Panc1 (cell line): Measurements from ENCODE around the gene GABRG3. TPM values are rescaled to one million over a fixed set of nuclear protein-coding genes. Genes with fewer than 3 reads are reported as not detected.

ENCODE experiments used
- ATAC-seq: fragments of 200-7000 bp; cut with Tn5 transposase; 2 replicates; pipeline ENCODE4 v1.9.1; 2020; ENCODE audit warnings: mild to moderate bottlenecking, moderate library complexity
- BruUV-seq: library from RNA; stranded (reverse); fragments of 400-500 nt; replicated peaks from 2 replicates; lab custom pipeline; 2021; lab: Mats Ljungman, UMichigan
- CTCF ChIA-PET: fragments of 300-600 bp; sonication (Branson Sonifier 250); formaldehyde crosslinking; loops from one replicate; lab custom pipeline; 2022; ENCODE audit warnings: antibody characterized with exemption; lab: Charles Lee
- POLR2A ChIA-PET: fragments of 300-600 bp; sonication (Branson Sonifier 250); formaldehyde crosslinking; loops from one replicate; lab custom pipeline; 2022; ENCODE audit warnings: antibody characterized with exemption; lab: Charles Lee
- DNase-seq: peaks from one replicate; pipeline ENCODE4 v3.0.0-alpha.2; 2010; ENCODE audit warnings: low read depth, low spot score
- H3K27ac ChIP-seq: 2 replicates; pipeline ENCODE4 v1.5.1; 2011; ENCODE audit warnings: mild to moderate bottlenecking, low read length, inconsistent platforms
- H3K27me3 ChIP-seq: fragments of 200-500 bp; sonication (Bioruptor generic); 2 replicates; pipeline ENCODE4 v1.6.0; 2014; ENCODE audit warnings: low read length, inconsistent platforms; ENCODE audit not compliant: control insufficient read depth, insufficient read depth
- H3K36me3 ChIP-seq: fragments of 200-500 bp; sonication (Bioruptor generic); 2 replicates; pipeline ENCODE4 v1.5.1; 2014; ENCODE audit warnings: inconsistent platforms, mild to moderate bottlenecking, low read length, moderate library complexity; ENCODE audit not compliant: control insufficient read depth, insufficient read depth
- H3K4me1 ChIP-seq: 2 replicates; pipeline ENCODE4 v1.5.1; 2011; ENCODE audit warnings: inconsistent platforms, mild to moderate bottlenecking, low read length, moderate library complexity; ENCODE audit not compliant: control insufficient read depth, insufficient read depth
- H3K4me3 ChIP-seq, 2 experiments: 2 replicates each; pipeline ENCODE4 v1.5.1; 2011 to 2012; ENCODE audit warnings: low read depth in 2 of 2, low read length in 2 of 2, mild to moderate bottlenecking in 2 of 2, inconsistent platforms in 1 of 2, moderate library complexity in 1 of 2
- H3K9me3 ChIP-seq: fragments of 200-500 bp; sonication (Bioruptor generic); 2 replicates; pipeline ENCODE4 v1.5.1; 2014; ENCODE audit warnings: low read depth, mild to moderate bottlenecking, inconsistent platforms, low read length, moderate library complexity; ENCODE audit not compliant: control insufficient read depth, insufficient read depth
- POLR2AphosphoS5 ChIP-seq: IDR thresholded peaks from 2 replicates; pipeline ENCODE4 v1.6.1; 2012; ENCODE audit warnings: mild to moderate bottlenecking, low read depth, low read length, moderate library complexity
- SIN3A ChIP-seq: IDR thresholded peaks from 2 replicates; pipeline ENCODE4 v1.6.1; 2012; ENCODE audit warnings: low read depth, mild to moderate bottlenecking, low read length, moderate library complexity, borderline replicate concordance; ENCODE audit not compliant: insufficient read depth
- TCF7L2 ChIP-seq: IDR thresholded peaks from 2 replicates; pipeline ENCODE4 v1.6.1; 2011; ENCODE audit warnings: mild to moderate bottlenecking, low read depth, low read length, inconsistent platforms
- in situ Hi-C: cut with HindIII; loops from 2 replicates; pipeline ENCODE4 v1.10.0; 2016; ENCODE audit warnings: low sequenced_read_pairs, low pct_unique_long_range_greater_than_20kb
- intact Hi-C: fragments of 100-400 bp; cut with micrococcal nuclease; formaldehyde crosslinking; loops from one replicate; pipeline ENCODE4 v1.10.0; 2022; ENCODE audit not compliant: unreplicated experiment
- total RNA-seq: library from RNA; stranded (reverse); gene quantifications from one replicate; pipeline ENCODE4 v1.2.1, GENCODE V29; 2021; ENCODE audit not compliant: unreplicated experiment
- TF ChIP-seq, protein P1 (sequence below), 2 experiments: IDR thresholded peaks; 2 replicates each; pipeline ENCODE4 v1.6.1; 2011 to 2012; ENCODE audit warnings: low read depth in 2 of 2, control low read depth in 1 of 2, low read length in 1 of 2, mild to moderate bottlenecking in 1 of 2, moderate library complexity in 1 of 2; ENCODE audit not compliant: insufficient read depth in 1 of 2
- TF ChIP-seq, protein P2 (sequence below): fragments of 450-650 bp; IDR thresholded peaks from 2 replicates; pipeline ENCODE4 v1.5.1; 2017; ENCODE audit warnings: mild to moderate bottlenecking

The GABRG3 gene
- total RNA-seq, 1 experiment from 2014 or later: not detected

DNA sequence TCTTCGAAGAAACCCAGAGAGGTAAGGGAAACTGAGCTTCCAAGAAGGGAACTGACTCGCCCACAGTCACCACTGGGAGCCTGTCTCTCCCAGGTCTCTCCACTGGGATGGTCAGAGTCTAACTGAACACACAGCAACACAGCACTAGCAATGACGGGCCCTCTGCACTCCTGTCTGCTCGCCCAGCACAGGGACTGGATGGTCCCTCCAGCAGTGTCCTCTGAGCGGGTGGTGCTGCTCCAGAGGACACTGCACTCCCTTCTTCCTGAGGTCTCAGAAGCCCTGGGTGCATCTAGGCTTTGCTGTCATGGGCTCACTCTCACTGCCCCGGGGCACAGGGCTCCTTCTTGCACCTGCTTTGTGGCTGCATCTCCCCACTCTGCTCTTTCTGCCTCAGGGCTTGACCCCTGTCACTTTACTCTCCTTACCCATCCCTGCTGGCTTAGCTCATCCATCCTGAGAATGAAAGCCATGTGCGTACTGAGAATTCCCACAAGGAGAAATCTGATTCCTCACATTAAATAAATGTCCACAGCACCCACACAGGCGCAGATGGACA lies 356.6 kb downstream of the GABRG3 start:
- BruUV-seq: no TSS peak
- Histone ChIP-seq H3K9me3 (no peaks in the 10 kb centered on the region), H3K4me1 (no peaks in the 10 kb centered on the region), H3K4me3 (no peak overlapping the region), H3K27ac (no peak overlapping the region), H3K36me3 (no peaks in the 10 kb centered on the region), H3K27me3 (no peaks in the 10 kb centered on the region)
- ChIA-PET CTCF (no interaction called here), POLR2A (no interaction called here)
- intact Hi-C loops: no loop called here
- ATAC-seq: no peak
- DNase-seq: no peak
- in situ Hi-C loops: no loop called here
- TF ChIP-seq POLR2AphosphoS5 (no peak), TCF7L2 (no peak), SIN3A (no peak)
- TF ChIP-seq, protein P1, sequence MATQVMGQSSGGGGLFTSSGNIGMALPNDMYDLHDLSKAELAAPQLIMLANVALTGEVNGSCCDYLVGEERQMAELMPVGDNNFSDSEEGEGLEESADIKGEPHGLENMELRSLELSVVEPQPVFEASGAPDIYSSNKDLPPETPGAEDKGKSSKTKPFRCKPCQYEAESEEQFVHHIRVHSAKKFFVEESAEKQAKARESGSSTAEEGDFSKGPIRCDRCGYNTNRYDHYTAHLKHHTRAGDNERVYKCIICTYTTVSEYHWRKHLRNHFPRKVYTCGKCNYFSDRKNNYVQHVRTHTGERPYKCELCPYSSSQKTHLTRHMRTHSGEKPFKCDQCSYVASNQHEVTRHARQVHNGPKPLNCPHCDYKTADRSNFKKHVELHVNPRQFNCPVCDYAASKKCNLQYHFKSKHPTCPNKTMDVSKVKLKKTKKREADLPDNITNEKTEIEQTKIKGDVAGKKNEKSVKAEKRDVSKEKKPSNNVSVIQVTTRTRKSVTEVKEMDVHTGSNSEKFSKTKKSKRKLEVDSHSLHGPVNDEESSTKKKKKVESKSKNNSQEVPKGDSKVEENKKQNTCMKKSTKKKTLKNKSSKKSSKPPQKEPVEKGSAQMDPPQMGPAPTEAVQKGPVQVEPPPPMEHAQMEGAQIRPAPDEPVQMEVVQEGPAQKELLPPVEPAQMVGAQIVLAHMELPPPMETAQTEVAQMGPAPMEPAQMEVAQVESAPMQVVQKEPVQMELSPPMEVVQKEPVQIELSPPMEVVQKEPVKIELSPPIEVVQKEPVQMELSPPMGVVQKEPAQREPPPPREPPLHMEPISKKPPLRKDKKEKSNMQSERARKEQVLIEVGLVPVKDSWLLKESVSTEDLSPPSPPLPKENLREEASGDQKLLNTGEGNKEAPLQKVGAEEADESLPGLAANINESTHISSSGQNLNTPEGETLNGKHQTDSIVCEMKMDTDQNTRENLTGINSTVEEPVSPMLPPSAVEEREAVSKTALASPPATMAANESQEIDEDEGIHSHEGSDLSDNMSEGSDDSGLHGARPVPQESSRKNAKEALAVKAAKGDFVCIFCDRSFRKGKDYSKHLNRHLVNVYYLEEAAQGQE (IDR thresholded peaks at IDR 0.05; ENCODE audit: insufficient read depth in 1 of 2, low read depth in 2 of 2, low read length in 1 of 2): no peak
- TF ChIP-seq, protein P2, sequence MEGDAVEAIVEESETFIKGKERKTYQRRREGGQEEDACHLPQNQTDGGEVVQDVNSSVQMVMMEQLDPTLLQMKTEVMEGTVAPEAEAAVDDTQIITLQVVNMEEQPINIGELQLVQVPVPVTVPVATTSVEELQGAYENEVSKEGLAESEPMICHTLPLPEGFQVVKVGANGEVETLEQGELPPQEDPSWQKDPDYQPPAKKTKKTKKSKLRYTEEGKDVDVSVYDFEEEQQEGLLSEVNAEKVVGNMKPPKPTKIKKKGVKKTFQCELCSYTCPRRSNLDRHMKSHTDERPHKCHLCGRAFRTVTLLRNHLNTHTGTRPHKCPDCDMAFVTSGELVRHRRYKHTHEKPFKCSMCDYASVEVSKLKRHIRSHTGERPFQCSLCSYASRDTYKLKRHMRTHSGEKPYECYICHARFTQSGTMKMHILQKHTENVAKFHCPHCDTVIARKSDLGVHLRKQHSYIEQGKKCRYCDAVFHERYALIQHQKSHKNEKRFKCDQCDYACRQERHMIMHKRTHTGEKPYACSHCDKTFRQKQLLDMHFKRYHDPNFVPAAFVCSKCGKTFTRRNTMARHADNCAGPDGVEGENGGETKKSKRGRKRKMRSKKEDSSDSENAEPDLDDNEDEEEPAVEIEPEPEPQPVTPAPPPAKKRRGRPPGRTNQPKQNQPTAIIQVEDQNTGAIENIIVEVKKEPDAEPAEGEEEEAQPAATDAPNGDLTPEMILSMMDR: no peak

DNA sequence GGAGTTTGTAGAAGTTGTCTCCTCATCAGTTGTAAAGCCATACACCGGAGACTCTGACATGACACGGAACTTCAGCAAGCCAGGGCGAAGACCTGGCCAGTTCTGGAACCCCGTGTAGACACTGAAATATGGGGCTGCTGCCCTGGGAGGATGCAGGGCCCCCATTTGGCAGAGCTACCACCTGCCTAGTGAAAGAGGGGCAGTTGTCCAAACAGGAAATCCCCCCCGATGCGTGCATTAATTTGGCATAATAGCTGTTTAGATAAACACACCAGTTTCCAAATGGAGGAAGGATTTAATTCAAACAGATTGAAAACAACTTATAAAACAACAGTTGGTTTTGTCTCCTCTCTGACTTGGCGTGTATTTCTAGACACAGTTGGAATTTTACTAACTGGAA lies 357.2 kb downstream of the GABRG3 start:
- H3K27me3 ChIP-seq: no peaks in the 10 kb centered on the region
- H3K4me1 ChIP-seq: no peaks in the 10 kb centered on the region
- no peaks in the 10 kb centered on the region for H3K36me3 ChIP-seq
- intact Hi-C loops: no loop called here
- BruUV-seq: no TSS peak
- CTCF ChIA-PET: no interaction called here
- TF ChIP-seq, protein P2: no peak
- TF ChIP-seq POLR2AphosphoS5 (no peak), SIN3A (no peak), TCF7L2 (no peak)
- TF ChIP-seq, protein P1 (IDR thresholded peaks at IDR 0.05; ENCODE audit: insufficient read depth in 1 of 2, low read depth in 2 of 2, low read length in 1 of 2): no peak
- no peak for DNase-seq
- H3K4me3 ChIP-seq: no peak overlapping the region
- no peak for ATAC-seq
- no peak overlapping the region for H3K27ac ChIP-seq
- POLR2A ChIA-PET: no interaction called here
- no peaks in the 10 kb centered on the region for H3K9me3 ChIP-seq
- in situ Hi-C loops: no loop called here
